MM.1S (cell line): ENCODE data around the gene FLNC.

Experiments used
- DNase-seq: peaks from one replicate; pipeline ENCODE4 v3.0.0-alpha.2; 2015
- H2AFZ ChIP-seq: fragments of 300-600 bp; sonication (generic); 2 replicates; pipeline ENCODE4 v1.6.0; 2016; ENCODE audit warnings: antibody characterized with exemption, low read length
- H3F3A ChIP-seq: fragments of 300-600 bp; sonication (generic); 2 replicates; pipeline ENCODE4 v1.6.1; 2016; ENCODE audit warnings: mild to moderate bottlenecking, antibody characterized with exemption, low read length, moderate library complexity, mixed read lengths; ENCODE audit not compliant: insufficient read depth
- H3K27ac ChIP-seq: fragments of 300-600 bp; sonication (generic); 2 replicates; pipeline ENCODE4 v1.5.1; 2016; ENCODE audit warnings: mild to moderate bottlenecking, low read length
- H3K27me3 ChIP-seq: fragments of 300-600 bp; sonication (generic); replicated peaks from 2 replicates; pipeline ENCODE4 v1.6.0; 2016; ENCODE audit warnings: low read length; ENCODE audit not compliant: insufficient read depth
- H3K36me3 ChIP-seq: fragments of 300-600 bp; sonication (generic); replicated peaks from 2 replicates; pipeline ENCODE4 v1.6.1; 2016; ENCODE audit warnings: mild to moderate bottlenecking, low read length, mixed read lengths; ENCODE audit not compliant: insufficient read depth
- H3K4me1 ChIP-seq: fragments of 300-600 bp; sonication (generic); 2 replicates; pipeline ENCODE4 v1.6.1; 2016; ENCODE audit warnings: low read length, mixed read lengths
- H3K4me2 ChIP-seq: fragments of 300-600 bp; sonication (generic); 2 replicates; pipeline ENCODE4 v1.6.0; 2016; ENCODE audit warnings: low read depth, low read length
- H3K4me3 ChIP-seq: fragments of 300-600 bp; sonication (generic); 2 replicates; pipeline ENCODE4 v1.5.1; 2016; ENCODE audit warnings: low read length, mixed read lengths
- H3K79me2 ChIP-seq: fragments of 300-600 bp; sonication (generic); 2 replicates; pipeline ENCODE4 v1.6.1; 2016; ENCODE audit warnings: mixed run types, low read length, mixed read lengths
- H3K9ac ChIP-seq: fragments of 300-600 bp; sonication (generic); 2 replicates; pipeline ENCODE4 v1.6.1; 2016; ENCODE audit warnings: low read length, mixed read lengths
- H3K9me2 ChIP-seq: fragments of 300-600 bp; sonication (generic); replicated peaks from 2 replicates; pipeline ENCODE4 v1.6.1; 2016; ENCODE audit warnings: mild to moderate bottlenecking, low read length, mixed read lengths; ENCODE audit not compliant: insufficient read depth
- H3K9me3 ChIP-seq: fragments of 300-600 bp; sonication (generic); replicated peaks from 2 replicates; pipeline ENCODE4 v1.6.1; 2016; ENCODE audit warnings: mild to moderate bottlenecking, low read length, mixed read lengths; ENCODE audit not compliant: insufficient read depth
- H4K20me1 ChIP-seq: fragments of 300-600 bp; sonication (generic); 2 replicates; pipeline ENCODE4 v1.6.1; 2016; ENCODE audit warnings: mild to moderate bottlenecking, low read length, moderate library complexity, mixed read lengths; ENCODE audit not compliant: insufficient read depth
- CTCF ChIP-seq: fragments of 300-600 bp; sonication (generic); IDR thresholded peaks from 2 replicates; pipeline ENCODE4 v1.5.1; 2016; ENCODE audit warnings: antibody characterized with exemption, low read length, mixed read lengths
- EZH2 ChIP-seq: fragments of 300-600 bp; sonication (generic); optimal IDR thresholded peaks from 2 replicates; pipeline ENCODE3; 2017; ENCODE audit warnings: low read depth, mild to moderate bottlenecking, antibody characterized with exemption, low read length, mixed read lengths
- EZH2phosphoT487 ChIP-seq: fragments of 300-600 bp; sonication (generic); IDR thresholded peaks from 2 replicates; pipeline ENCODE4 v1.6.1; 2018; ENCODE audit warnings: antibody characterized with exemption, low read length

The FLNC gene

GRCh38 chr7:128903621-128904361 lies 73.6 kb downstream of the FLNC start:
- 0 out of 2 replicates have a peak, but pooled peaks cover 5% of the 10 kb centered on the region for H3K4me1 ChIP-seq
- H3K9me3 ChIP-seq, result no peaks in the 10 kb centered on the region
- H3K36me3 ChIP-seq, result no peaks in the 10 kb centered on the region
- H3F3A ChIP-seq, result no peaks in the 10 kb centered on the region
- no peaks in the 10 kb centered on the region for H3K27me3 ChIP-seq
- no peaks in the 10 kb centered on the region for H4K20me1 ChIP-seq
- no peak overlapping the region for H3K27ac ChIP-seq
- no peaks in the 10 kb centered on the region for H3K79me2 ChIP-seq
- no peaks in the 10 kb centered on the region for H3K9me2 ChIP-seq
- H3K4me2 ChIP-seq, result peak overlapping the region; percentile 64; the same call in 1 of the 2 replicates
- H2AFZ ChIP-seq, result peak overlapping the region; percentile 89
- TF ChIP-seq EZH2phosphoT487 (no peak), CTCF (no peak), EZH2 (no peak)
- H3K4me3 ChIP-seq, result no peak overlapping the region
- DNase-seq, result no peak
- H3K9ac ChIP-seq, result no peak overlapping the region; the same call in 1 of the 2 replicates

- no peaks in the 10 kb centered on the region for H3K36me3 ChIP-seq
- DNase-seq, result peak; percentile 86
- peak overlapping the region; percentile 64 for H3K4me2 ChIP-seq
- no peaks in the 10 kb centered on the region for H3K79me2 ChIP-seq
- peaks cover 6% of the 10 kb centered on the region; the same call in 1 of the 2 replicates for H3K27me3 ChIP-seq
- peak; percentile 92 for TF ChIP-seq CTCF
- no peak for TF ChIP-seq EZH2
- no peak overlapping the region for H3K27ac ChIP-seq
- no peaks in the 10 kb centered on the region for H3F3A ChIP-seq
- peak overlapping the region; percentile 12; the same call in 1 of the 2 replicates for H3K9ac ChIP-seq
- 0 out of 2 replicates have a peak, but pooled peaks cover 5% of the 10 kb centered on the region for H3K4me1 ChIP-seq
- no peaks in the 10 kb centered on the region for H4K20me1 ChIP-seq
- peak overlapping the region; percentile 16; the same call in 1 of the 2 replicates for H3K4me3 ChIP-seq
- no peaks in the 10 kb centered on the region for H3K9me2 ChIP-seq
- no peaks in the 10 kb centered on the region for H3K9me3 ChIP-seq
- peak overlapping the region; percentile 89 for H2AFZ ChIP-seq
These were observed 74.4 kb downstream of the FLNC start for GRCh38 chr7:128904381-128905197.

- H3K9me2 ChIP-seq, result no peaks in the 10 kb centered on the region
- H3K9me3 ChIP-seq, result no peaks in the 10 kb centered on the region
These were observed 76.0 kb downstream of the FLNC start for GRCh38 chr7:128906001-128906765.

More at GRCh38 chr7:128906001-128906765, 76.0 kb downstream of the FLNC start:
- TF ChIP-seq EZH2phosphoT487 (no peak), EZH2 (no peak), CTCF (no peak)
- no peaks in the 10 kb centered on the region for H3F3A ChIP-seq
- H4K20me1 ChIP-seq, result no peaks in the 10 kb centered on the region
- H3K27me3 ChIP-seq, result peaks cover 19% of the 10 kb centered on the region; the same call in 1 of the 2 replicates
- H3K79me2 ChIP-seq, result no peaks in the 10 kb centered on the region
- H3K27ac ChIP-seq, result no peak overlapping the region
- H3K4me2 ChIP-seq, result no peak overlapping the region
- no peak overlapping the region for H3K4me3 ChIP-seq
- no peak for DNase-seq
- no peak overlapping the region for H3K9ac ChIP-seq
- H2AFZ ChIP-seq, result no peak overlapping the region
- no peaks in the 10 kb centered on the region for H3K36me3 ChIP-seq
- 0 out of 2 replicates have a peak, but pooled peaks cover 5% of the 10 kb centered on the region for H3K4me1 ChIP-seq
